HepG2 (cell line): Measurements from ENCODE around the gene CAMSAP3.
"Not testable (repeated sequence)": the region's sequence is repeated elsewhere in the genome, so short reads cannot be mapped to it uniquely, and the experiment has no call there.

Experiments
- ATF6 ChIP-seq: sonication (generic); formaldehyde crosslinking; conservative IDR thresholded peaks from 2 replicates; pipeline ENCODE4 v1.4.0; 2020; ENCODE audit warnings: missing genetic modification reagents
- CTCF ChIP-seq: sonication (generic); formaldehyde crosslinking; IDR thresholded peaks from 2 replicates; pipeline ENCODE4 v1.5.0; 2020; ENCODE audit warnings: mild to moderate bottlenecking, missing genetic modification reagents, moderate library complexity
- HDAC6 ChIP-seq: fragments of 200-600 bp; sonication (generic); IDR thresholded peaks from 2 replicates; pipeline ENCODE4 v1.7.0; 2017; ENCODE audit warnings: mild to moderate bottlenecking, antibody characterized with exemption, low read length, low read depth
- SALL2 ChIP-seq: sonication (generic); formaldehyde crosslinking; IDR thresholded peaks from 2 replicates; pipeline ENCODE4 v1.8.1; 2023; ENCODE audit warnings: mild to moderate bottlenecking, missing genetic modification reagents, inconsistent platforms
- TOPORS ChIP-seq: sonication (generic); formaldehyde crosslinking; IDR thresholded peaks from 2 replicates; pipeline ENCODE4 v1.8.0; 2023; ENCODE audit warnings: mild to moderate bottlenecking, missing genetic modification reagents
- TP53 ChIP-seq: sonication (generic); formaldehyde crosslinking; conservative IDR thresholded peaks from 2 replicates; pipeline ENCODE4 v1.4.0; 2020; ENCODE audit warnings: missing genetic modification reagents
- ZFP82 ChIP-seq: sonication (generic); formaldehyde crosslinking; IDR thresholded peaks from 2 replicates; pipeline ENCODE4 v1.5.1; 2020; ENCODE audit warnings: mild to moderate bottlenecking, missing genetic modification reagents, borderline replicate concordance
- TF ChIP-seq, protein P1 (sequence below): sonication (generic); formaldehyde crosslinking; IDR thresholded peaks from 2 replicates; pipeline ENCODE4 v1.9.0; 2022; ENCODE audit warnings: missing genetic modification reagents, mild to moderate bottlenecking, borderline replicate concordance

GRCh38 chr19:7577422-7577821 is 18.2 kb upstream of the CAMSAP3 start:
- TF ChIP-seq TP53 (CRISPR knock-in tag); HDAC6; ATF6 (CRISPR knock-in tag); TOPORS (CRISPR knock-in tag); CTCF (CRISPR knock-in tag); SALL2 (CRISPR knock-in tag); ZFP82 (CRISPR knock-in tag): not testable (repeated sequence)
- TF ChIP-seq, protein P1, sequence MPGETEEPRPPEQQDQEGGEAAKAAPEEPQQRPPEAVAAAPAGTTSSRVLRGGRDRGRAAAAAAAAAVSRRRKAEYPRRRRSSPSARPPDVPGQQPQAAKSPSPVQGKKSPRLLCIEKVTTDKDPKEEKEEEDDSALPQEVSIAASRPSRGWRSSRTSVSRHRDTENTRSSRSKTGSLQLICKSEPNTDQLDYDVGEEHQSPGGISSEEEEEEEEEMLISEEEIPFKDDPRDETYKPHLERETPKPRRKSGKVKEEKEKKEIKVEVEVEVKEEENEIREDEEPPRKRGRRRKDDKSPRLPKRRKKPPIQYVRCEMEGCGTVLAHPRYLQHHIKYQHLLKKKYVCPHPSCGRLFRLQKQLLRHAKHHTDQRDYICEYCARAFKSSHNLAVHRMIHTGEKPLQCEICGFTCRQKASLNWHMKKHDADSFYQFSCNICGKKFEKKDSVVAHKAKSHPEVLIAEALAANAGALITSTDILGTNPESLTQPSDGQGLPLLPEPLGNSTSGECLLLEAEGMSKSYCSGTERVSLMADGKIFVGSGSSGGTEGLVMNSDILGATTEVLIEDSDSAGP (CRISPR knock-in tag) = not testable (repeated sequence)
